ENCODE measurements around the gene KIRREL1. TPM values are rescaled to one million over a fixed set of nuclear protein-coding genes. Genes with fewer than 3 reads are reported as not detected.

Gene KIRREL1
- total RNA-seq, 1 experiment from 2014 or later = 42.4 TPM

GRCh38 chr1:158043232-158043631, 49.8 kb downstream of the KIRREL1 start:
- no peak overlapping the region for H3K4me3 Mint-ChIP-seq
- H3K36me3 Mint-ChIP-seq = peaks cover 8% of the 10 kb centered on the region; the same call in 1 of the 2 replicates
- peaks cover 55% of the 10 kb centered on the region for H3K4me1 Mint-ChIP-seq
- DNase-seq (ENCODE audit: low spot score) (no peak), ATAC-seq (peak; percentile 46)
- CTCF ChIA-PET = interaction anchor here (0.6 to 2.4 kb wide), 13 partner anchors 10 to 941 kb away, joined by 3 to 12 read pairs (median 4); no protein-coding TSS in a partner anchor
- peaks cover 5% of the 10 kb centered on the region for H3K9me3 Mint-ChIP-seq
- H3K27ac Mint-ChIP-seq = no peak overlapping the region
- TF ChIP-seq ESRRA (CRISPR knock-in tag; IDR thresholded peaks at IDR 0.05; ENCODE audit: borderline replicate concordance) (no peak), RELA (CRISPR knock-in tag; IDR thresholded peaks at IDR 0.05; ENCODE audit: borderline replicate concordance) (no peak), NR3C1 (CRISPR knock-in tag; conservative IDR thresholded peaks at IDR 0.05; ENCODE audit: low read depth) (no peak), TEAD1 (CRISPR knock-in tag; IDR thresholded peaks at IDR 0.05) (no peak), CBFB (CRISPR knock-in tag; IDR thresholded peaks at IDR 0.05; ENCODE audit: low read depth) (no peak)
- no peaks in the 10 kb centered on the region for H3K27me3 Mint-ChIP-seq (ENCODE audit: low read depth)
- POLR2A ChIA-PET = interaction anchor here (1.0 kb wide), 1 partner anchor 51 kb away, joined by 3 read pairs; no protein-coding TSS in a partner anchor

DNA sequence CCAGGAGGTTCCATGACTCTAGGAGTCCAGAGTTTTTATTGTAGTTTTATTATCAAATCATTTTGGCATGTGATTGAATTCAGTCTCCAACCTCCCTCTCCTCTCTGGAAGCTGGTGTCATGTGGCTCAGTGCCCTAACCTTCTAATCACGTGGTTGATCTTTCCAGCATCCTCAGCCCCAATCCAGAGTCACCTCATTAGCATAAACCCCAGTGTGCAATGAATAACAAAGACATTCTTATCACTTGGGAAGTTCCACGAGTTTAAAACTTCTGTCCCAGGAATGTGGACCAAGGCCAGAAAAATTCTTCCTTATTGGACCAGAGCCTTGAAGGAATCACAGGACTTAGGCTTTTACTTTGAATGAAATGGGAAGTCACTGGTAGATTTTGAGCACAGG, 52.2 kb downstream of the KIRREL1 start:
- ChIA-PET POLR2A (interaction anchor here (0.8 kb wide), 1 partner anchor 26 kb away, joined by 3 read pairs; no protein-coding TSS in a partner anchor), CTCF (interaction anchor here (0.8 to 2.4 kb wide), 8 partner anchors 8 to 76 kb away, joined by 3 to 8 read pairs (median 6); no protein-coding TSS in a partner anchor)
- peaks cover 5% of the 10 kb centered on the region for H3K9me3 Mint-ChIP-seq
- ATAC-seq = peak; percentile 81
- no peak for TF ChIP-seq SOX15 (CRISPR knock-in tag; IDR thresholded peaks at IDR 0.05)
- TF ChIP-seq USF1 (CRISPR knock-in tag; IDR thresholded peaks at IDR 0.05) = peak; percentile 78
- no peak for TF ChIP-seq ERG (CRISPR knock-in tag; IDR thresholded peaks at IDR 0.05)
- TF ChIP-seq, protein P1, sequence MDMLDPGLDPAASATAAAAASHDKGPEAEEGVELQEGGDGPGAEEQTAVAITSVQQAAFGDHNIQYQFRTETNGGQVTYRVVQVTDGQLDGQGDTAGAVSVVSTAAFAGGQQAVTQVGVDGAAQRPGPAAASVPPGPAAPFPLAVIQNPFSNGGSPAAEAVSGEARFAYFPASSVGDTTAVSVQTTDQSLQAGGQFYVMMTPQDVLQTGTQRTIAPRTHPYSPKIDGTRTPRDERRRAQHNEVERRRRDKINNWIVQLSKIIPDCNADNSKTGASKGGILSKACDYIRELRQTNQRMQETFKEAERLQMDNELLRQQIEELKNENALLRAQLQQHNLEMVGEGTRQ (CRISPR knock-in tag; IDR thresholded peaks at IDR 0.05) = peak; percentile 85
- no peak for DNase-seq (ENCODE audit: low spot score)
- no peaks in the 10 kb centered on the region for H3K27me3 Mint-ChIP-seq (ENCODE audit: low read depth)
- no peak overlapping the region for H3K4me3 Mint-ChIP-seq
- H3K4me1 Mint-ChIP-seq = peaks cover 41% of the 10 kb centered on the region
- H3K27ac Mint-ChIP-seq = peak overlapping the region; percentile 67
- peaks cover 8% of the 10 kb centered on the region; the same call in 1 of the 2 replicates for H3K36me3 Mint-ChIP-seq

- peaks cover 5% of the 10 kb centered on the region for H3K9me3 Mint-ChIP-seq
- no peak overlapping the region; the same call in 1 of the 2 replicates for H3K27ac Mint-ChIP-seq
- H3K4me1 Mint-ChIP-seq = peaks cover 36% of the 10 kb centered on the region
- ATAC-seq (no peak), DNase-seq (ENCODE audit: low spot score) (no peak)
- CTCF ChIA-PET = interaction anchor here (0.9 to 2.0 kb wide), 5 partner anchors 28 to 75 kb away, joined by 3 to 8 read pairs (median 7); no protein-coding TSS in a partner anchor
- POLR2A ChIA-PET = no interaction called here
- H3K36me3 Mint-ChIP-seq = peaks cover 8% of the 10 kb centered on the region; the same call in 1 of the 2 replicates
- H3K27me3 Mint-ChIP-seq (ENCODE audit: low read depth) = no peaks in the 10 kb centered on the region
- H3K4me3 Mint-ChIP-seq = no peak overlapping the region
- TF ChIP-seq MYBL2 (CRISPR knock-in tag; IDR thresholded peaks at IDR 0.05) (no peak), NR2C2 (CRISPR knock-in tag; IDR thresholded peaks at IDR 0.05) (no peak), ATF6 (CRISPR knock-in tag; IDR thresholded peaks at IDR 0.05) (no peak), ZNF512 (CRISPR knock-in tag; IDR thresholded peaks at IDR 0.05; ENCODE audit: borderline replicate concordance) (no peak)
- TF ChIP-seq, protein P2, sequence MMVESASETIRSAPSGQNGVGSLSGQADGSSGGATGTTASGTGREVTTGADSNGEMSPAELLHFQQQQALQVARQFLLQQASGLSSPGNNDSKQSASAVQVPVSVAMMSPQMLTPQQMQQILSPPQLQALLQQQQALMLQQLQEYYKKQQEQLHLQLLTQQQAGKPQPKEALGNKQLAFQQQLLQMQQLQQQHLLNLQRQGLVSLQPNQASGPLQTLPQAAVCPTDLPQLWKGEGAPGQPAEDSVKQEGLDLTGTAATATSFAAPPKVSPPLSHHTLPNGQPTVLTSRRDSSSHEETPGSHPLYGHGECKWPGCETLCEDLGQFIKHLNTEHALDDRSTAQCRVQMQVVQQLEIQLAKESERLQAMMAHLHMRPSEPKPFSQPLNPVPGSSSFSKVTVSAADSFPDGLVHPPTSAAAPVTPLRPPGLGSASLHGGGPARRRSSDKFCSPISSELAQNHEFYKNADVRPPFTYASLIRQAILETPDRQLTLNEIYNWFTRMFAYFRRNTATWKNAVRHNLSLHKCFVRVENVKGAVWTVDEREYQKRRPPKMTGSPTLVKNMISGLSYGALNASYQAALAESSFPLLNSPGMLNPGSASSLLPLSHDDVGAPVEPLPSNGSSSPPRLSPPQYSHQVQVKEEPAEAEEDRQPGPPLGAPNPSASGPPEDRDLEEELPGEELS (CRISPR knock-in tag; IDR thresholded peaks at IDR 0.05) = no peak
- TF ChIP-seq, protein P3, sequence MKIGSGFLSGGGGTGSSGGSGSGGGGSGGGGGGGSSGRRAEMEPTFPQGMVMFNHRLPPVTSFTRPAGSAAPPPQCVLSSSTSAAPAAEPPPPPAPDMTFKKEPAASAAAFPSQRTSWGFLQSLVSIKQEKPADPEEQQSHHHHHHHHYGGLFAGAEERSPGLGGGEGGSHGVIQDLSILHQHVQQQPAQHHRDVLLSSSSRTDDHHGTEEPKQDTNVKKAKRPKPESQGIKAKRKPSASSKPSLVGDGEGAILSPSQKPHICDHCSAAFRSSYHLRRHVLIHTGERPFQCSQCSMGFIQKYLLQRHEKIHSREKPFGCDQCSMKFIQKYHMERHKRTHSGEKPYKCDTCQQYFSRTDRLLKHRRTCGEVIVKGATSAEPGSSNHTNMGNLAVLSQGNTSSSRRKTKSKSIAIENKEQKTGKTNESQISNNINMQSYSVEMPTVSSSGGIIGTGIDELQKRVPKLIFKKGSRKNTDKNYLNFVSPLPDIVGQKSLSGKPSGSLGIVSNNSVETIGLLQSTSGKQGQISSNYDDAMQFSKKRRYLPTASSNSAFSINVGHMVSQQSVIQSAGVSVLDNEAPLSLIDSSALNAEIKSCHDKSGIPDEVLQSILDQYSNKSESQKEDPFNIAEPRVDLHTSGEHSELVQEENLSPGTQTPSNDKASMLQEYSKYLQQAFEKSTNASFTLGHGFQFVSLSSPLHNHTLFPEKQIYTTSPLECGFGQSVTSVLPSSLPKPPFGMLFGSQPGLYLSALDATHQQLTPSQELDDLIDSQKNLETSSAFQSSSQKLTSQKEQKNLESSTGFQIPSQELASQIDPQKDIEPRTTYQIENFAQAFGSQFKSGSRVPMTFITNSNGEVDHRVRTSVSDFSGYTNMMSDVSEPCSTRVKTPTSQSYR (CRISPR knock-in tag; IDR thresholded peaks at IDR 0.05) = no peak
These were observed 53.5 kb downstream of the KIRREL1 start for GRCh38 chr1:158046715-158047510.

Data from WTC11 (cell line).